A549 (cell line): ENCODE data around the gene GNG2.
"Not testable (repeated sequence)": the region's sequence is repeated elsewhere in the genome, so short reads cannot be mapped to it uniquely, and the experiment has no call there.

Source experiments
- CEBPB ChIP-seq, 2 experiments: fragments of >200 bp in 1 of 2; sonication (Bioruptor Twin) in 1 of 2; formaldehyde crosslinking in 1 of 2; IDR thresholded peaks; 2 replicates each; pipeline ENCODE4 v1.6.1; 2012 to 2016
- HDAC2 ChIP-seq: fragments of 200-600 bp; sonication (generic); IDR thresholded peaks from 2 replicates; pipeline ENCODE4 v1.6.1; 2016
- JUNB ChIP-seq: fragments of >200 bp; sonication (Bioruptor Twin); formaldehyde crosslinking; IDR thresholded peaks from 2 replicates; pipeline ENCODE4 v1.6.1; 2016
- MYC ChIP-seq: IDR thresholded peaks from 2 replicates; pipeline ENCODE4 v1.6.1; 2012; ENCODE audit warnings: mild to moderate bottlenecking, inconsistent platforms, low read length, improper control_type of control experiment, borderline replicate concordance
- RAD21 ChIP-seq, 2 experiments: fragments of >200 bp in 1 of 2; sonication (Bioruptor Twin) in 1 of 2; formaldehyde crosslinking in 1 of 2; IDR thresholded peaks in 1 of 2; conservative IDR thresholded peaks in 1 of 2; 2 replicates in 1 of 2; 3 replicates in 1 of 2; pipeline ENCODE4 v1.6.1; 2012 to 2018; ENCODE audit warnings: inconsistent platforms in 1 of 2
- RARB ChIP-seq: fragments of 250-450 bp; sonication (Bioruptor Pico); IDR thresholded peaks from 2 replicates; pipeline ENCODE4 v1.8.0; 2021; ENCODE audit warnings: mild to moderate bottlenecking, moderate library complexity
- RFX5 ChIP-seq: fragments of 450-650 bp; IDR thresholded peaks from 2 replicates; pipeline ENCODE4 v1.7.1; 2014; ENCODE audit warnings: antibody characterized with exemption, mild to moderate bottlenecking, moderate library complexity
- SMC3 ChIP-seq: fragments of >200 bp; sonication (Bioruptor Twin); formaldehyde crosslinking; IDR thresholded peaks from 3 replicates; pipeline ENCODE4 v1.6.1; 2018; ENCODE audit warnings: inconsistent platforms
- ZFP36 ChIP-seq: fragments of 450-650 bp; IDR thresholded peaks from 2 replicates; pipeline ENCODE4 v1.6.1; 2014; ENCODE audit warnings: borderline replicate concordance; ENCODE audit not compliant: partially characterized antibody
- TF ChIP-seq, protein P1 (sequence below): IDR thresholded peaks from 2 replicates; pipeline ENCODE4 v1.6.1; 2012
- TF ChIP-seq, protein P2 (sequence below): fragments of >200 bp; sonication (Bioruptor Twin); formaldehyde crosslinking; IDR thresholded peaks from 3 replicates; pipeline ENCODE4 v1.5.1; 2016
- TF ChIP-seq, protein P3 (sequence below): fragments of 150-350 bp; IDR thresholded peaks from 2 replicates; pipeline ENCODE4 v1.6.1; 2014; ENCODE audit warnings: low read depth, mild to moderate bottlenecking, low read length

DNA sequence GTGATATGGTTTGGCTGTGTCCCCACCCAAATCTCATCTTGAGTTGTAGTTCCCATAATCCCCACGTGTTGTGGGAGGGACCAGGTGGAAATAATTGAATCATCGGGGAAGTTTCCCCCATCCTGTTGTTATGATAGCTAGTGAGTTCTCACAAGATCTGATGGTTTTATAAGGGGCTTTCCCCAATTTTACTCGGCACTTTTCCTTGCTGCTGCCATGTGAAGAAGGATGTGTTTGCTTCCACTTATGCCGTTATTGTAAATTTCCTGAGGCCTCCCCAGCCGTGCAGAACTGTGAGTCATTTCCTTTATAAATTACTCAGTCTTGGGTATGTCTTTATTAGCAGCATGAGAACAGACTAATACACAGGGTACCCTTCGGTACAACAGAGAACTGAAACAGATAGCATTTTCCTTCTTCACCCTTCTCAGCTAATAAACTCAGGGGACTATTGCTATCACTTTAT lies 45.3 kb downstream of the GNG2 start:
- TF ChIP-seq, protein P1, sequence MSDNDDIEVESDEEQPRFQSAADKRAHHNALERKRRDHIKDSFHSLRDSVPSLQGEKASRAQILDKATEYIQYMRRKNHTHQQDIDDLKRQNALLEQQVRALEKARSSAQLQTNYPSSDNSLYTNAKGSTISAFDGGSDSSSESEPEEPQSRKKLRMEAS: not testable (repeated sequence)
- not testable (repeated sequence) for TF ChIP-seq RAD21 (conservative IDR thresholded peaks at IDR 0.05 in 1 of 2, IDR thresholded peaks at IDR 0.05 in 1 of 2); JUNB; SMC3; MYC; RFX5; HDAC2; ZFP36; RARB (CRISPR knock-in tag); CEBPB (IDR thresholded peaks at IDR 0.05)
- TF ChIP-seq, protein P2, sequence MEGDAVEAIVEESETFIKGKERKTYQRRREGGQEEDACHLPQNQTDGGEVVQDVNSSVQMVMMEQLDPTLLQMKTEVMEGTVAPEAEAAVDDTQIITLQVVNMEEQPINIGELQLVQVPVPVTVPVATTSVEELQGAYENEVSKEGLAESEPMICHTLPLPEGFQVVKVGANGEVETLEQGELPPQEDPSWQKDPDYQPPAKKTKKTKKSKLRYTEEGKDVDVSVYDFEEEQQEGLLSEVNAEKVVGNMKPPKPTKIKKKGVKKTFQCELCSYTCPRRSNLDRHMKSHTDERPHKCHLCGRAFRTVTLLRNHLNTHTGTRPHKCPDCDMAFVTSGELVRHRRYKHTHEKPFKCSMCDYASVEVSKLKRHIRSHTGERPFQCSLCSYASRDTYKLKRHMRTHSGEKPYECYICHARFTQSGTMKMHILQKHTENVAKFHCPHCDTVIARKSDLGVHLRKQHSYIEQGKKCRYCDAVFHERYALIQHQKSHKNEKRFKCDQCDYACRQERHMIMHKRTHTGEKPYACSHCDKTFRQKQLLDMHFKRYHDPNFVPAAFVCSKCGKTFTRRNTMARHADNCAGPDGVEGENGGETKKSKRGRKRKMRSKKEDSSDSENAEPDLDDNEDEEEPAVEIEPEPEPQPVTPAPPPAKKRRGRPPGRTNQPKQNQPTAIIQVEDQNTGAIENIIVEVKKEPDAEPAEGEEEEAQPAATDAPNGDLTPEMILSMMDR: not testable (repeated sequence)
- TF ChIP-seq, protein P3, sequence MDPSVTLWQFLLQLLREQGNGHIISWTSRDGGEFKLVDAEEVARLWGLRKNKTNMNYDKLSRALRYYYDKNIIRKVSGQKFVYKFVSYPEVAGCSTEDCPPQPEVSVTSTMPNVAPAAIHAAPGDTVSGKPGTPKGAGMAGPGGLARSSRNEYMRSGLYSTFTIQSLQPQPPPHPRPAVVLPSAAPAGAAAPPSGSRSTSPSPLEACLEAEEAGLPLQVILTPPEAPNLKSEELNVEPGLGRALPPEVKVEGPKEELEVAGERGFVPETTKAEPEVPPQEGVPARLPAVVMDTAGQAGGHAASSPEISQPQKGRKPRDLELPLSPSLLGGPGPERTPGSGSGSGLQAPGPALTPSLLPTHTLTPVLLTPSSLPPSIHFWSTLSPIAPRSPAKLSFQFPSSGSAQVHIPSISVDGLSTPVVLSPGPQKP: not testable (repeated sequence)
